Lower leg skin (tissue), 3 donors: Measurements from ENCODE around the gene FCSK.

Experiments used
- CTCF ChIP-seq, 3 donors: fragments of 450-650 bp; IDR thresholded peaks; one replicate each; pipeline ENCODE4 v1.5.1; 2016; ENCODE audit warnings: antibody characterized with exemption in 3 of 3, mild to moderate bottlenecking in 3 of 3, moderate library complexity in 2 of 3
- POLR2A ChIP-seq, 2 donors: fragments of 450-650 bp; IDR thresholded peaks; one replicate each; pipeline ENCODE4 v1.6.1; 2016 to 2017; ENCODE audit warnings: antibody characterized with exemption in 2 of 2, mild to moderate bottlenecking in 1 of 2, moderate library complexity in 1 of 2

- TF ChIP-seq CTCF (IDR thresholded peaks at IDR 0.05) (no peak), POLR2A (IDR thresholded peaks at IDR 0.05) (no peak)
Observed at GRCh38 chr16:70520612-70521297, 66.4 kb downstream of the FCSK start.
